A673 (cell line): ENCODE measurements around the gene CNOT8.

Experiments
- EZH2 ChIP-seq: fragments of 200-600 bp; sonication (generic); IDR thresholded peaks from 2 replicates; pipeline ENCODE4 v1.6.1; 2017; ENCODE audit warnings: borderline replicate concordance, low read depth, mild to moderate bottlenecking, mixed read lengths, antibody characterized with exemption, low read length; ENCODE audit not compliant: poor library complexity, severe bottlenecking
- TF ChIP-seq, protein P1 (sequence below): fragments of 300-800, 200-600 bp; sonication (generic); conservative IDR thresholded peaks from 2 replicates; pipeline ENCODE4 v1.5.1; 2017; ENCODE audit warnings: low read depth, mild to moderate bottlenecking, antibody characterized with exemption, low read length, moderate library complexity, mixed read lengths

DNA sequence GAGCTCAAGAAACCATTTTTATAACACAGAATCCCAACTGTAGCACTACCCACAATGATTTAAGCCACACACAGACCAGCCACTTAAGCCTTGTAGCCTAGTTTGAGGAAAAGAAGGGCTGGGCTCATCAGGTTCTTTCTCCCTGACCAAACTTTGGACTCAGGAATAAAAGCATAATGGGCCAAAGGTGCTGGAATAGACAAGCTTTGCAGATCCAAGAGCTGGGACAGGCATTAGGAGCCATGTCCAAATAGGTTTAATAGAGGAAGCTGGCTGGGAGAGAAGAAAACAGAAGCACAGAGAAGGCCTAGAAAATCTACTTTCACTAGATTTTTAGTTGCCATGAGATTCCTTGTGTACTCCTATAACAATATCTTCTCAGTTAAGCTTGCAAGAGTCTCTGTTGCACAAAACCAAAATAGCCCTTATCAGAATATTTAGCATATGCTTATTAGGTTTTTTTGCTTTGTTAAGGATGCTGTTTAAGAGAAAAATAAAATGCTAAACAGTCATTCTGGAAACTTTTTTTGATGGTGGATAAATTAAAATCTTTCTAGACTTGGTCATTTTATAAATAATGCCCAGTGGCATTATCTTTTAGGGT is 38.2 kb downstream of the CNOT8 start:
- TF ChIP-seq, protein P1, sequence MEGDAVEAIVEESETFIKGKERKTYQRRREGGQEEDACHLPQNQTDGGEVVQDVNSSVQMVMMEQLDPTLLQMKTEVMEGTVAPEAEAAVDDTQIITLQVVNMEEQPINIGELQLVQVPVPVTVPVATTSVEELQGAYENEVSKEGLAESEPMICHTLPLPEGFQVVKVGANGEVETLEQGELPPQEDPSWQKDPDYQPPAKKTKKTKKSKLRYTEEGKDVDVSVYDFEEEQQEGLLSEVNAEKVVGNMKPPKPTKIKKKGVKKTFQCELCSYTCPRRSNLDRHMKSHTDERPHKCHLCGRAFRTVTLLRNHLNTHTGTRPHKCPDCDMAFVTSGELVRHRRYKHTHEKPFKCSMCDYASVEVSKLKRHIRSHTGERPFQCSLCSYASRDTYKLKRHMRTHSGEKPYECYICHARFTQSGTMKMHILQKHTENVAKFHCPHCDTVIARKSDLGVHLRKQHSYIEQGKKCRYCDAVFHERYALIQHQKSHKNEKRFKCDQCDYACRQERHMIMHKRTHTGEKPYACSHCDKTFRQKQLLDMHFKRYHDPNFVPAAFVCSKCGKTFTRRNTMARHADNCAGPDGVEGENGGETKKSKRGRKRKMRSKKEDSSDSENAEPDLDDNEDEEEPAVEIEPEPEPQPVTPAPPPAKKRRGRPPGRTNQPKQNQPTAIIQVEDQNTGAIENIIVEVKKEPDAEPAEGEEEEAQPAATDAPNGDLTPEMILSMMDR, result no peak
- no peak for TF ChIP-seq EZH2
